GM18867 (cell line): ENCODE results near the gene KCNJ18.
"Not testable (repeated sequence)": the region's sequence is repeated elsewhere in the genome, so short reads cannot be mapped to it uniquely, and the experiment has no call there.

Experiments
- ATAC-seq: cut with Tn5 transposase; IDR thresholded peaks from one replicate; pipeline ENCODE4 v1.9.1; 2021; ENCODE audit warnings: mild to moderate bottlenecking, moderate library complexity; ENCODE audit not compliant: unreplicated experiment

The KCNJ18 gene

GRCh38 chr17:21720566-21720965 is 28.2 kb downstream of the KCNJ18 start:
- not testable (repeated sequence) for ATAC-seq

GRCh38 chr17:21722268-21722667 is 29.9 kb downstream of the KCNJ18 start:
- not testable (repeated sequence) for ATAC-seq

DNA sequence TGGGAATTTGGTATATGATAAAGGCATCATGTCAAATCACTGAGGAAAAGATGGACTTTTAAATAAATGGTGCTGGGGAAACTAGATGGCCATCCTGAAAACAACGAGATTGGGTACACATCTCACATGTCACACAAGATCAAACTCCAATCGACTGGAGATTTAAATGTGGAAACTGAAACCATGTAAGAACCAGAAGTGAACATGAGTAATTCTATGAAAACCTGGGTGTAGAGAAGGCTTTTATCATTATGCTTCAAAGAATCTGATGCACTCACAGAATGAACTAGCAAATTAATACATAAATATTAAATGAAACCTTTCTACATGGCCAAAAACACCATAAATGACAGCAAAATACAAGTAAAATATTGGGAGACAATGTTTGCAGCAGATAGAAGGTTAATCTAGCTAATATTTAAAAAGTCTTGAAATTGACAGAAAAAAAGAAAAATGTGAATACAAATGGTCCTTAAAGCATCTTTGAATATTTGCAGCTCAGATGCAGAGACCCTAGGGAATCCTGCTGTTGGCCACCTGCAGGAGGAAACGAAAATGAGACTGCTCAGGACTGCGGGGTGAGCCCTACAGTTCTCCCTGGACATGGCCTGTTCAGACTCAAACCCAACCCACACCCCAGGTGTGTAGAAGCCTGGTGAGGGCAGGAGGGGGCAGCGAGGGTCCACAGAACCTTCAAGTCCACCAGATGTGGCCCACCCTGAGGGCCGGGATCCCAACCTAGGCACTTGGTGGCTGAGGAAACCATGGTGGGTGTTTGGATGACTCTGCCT is 32.1 kb downstream of the KCNJ18 start:
- ATAC-seq = not testable (repeated sequence)

GRCh38 chr17:21731076-21731475 is 38.8 kb downstream of the KCNJ18 start:
- not testable (repeated sequence) for ATAC-seq

DNA sequence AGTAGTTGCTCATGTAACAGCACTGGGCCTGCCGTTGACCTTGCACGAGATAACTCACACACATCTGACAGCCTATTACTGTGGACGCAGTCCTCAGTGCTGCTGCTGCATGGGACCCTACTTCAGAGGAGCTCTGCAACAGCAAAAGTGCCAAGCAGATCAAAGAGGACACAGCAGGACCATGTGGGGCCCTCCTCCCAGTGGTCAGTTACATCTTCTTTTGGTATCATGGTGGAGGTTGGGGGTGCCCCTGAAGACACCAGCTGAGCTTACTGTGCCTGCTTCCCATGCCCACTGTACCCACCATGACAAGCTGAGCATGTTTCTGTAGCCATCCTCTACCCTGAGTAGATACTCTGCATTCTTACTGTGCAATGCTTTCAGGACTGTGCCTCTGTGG is 41.6 kb downstream of the KCNJ18 start:
- ATAC-seq = not testable (repeated sequence)

DNA sequence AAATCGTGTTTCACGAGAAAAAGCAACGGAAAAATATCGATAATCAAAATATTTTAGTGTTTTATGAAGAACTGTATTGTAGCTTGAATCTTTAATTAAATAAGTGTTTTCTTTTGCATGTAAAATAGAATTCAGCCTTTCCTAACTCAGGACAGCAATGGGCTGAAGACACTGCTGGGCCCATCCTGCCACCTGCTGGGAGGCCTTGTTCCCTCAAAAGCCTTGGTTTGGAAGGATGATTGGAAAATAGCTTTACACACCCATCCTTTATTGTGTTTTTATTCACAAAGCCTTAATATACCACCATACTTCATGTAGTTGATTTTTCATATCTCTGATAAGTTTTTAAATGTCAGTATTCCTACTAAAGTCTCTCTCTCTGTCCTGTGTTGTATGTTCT is 43.5 kb downstream of the KCNJ18 start:
- not testable (repeated sequence) for ATAC-seq

DNA sequence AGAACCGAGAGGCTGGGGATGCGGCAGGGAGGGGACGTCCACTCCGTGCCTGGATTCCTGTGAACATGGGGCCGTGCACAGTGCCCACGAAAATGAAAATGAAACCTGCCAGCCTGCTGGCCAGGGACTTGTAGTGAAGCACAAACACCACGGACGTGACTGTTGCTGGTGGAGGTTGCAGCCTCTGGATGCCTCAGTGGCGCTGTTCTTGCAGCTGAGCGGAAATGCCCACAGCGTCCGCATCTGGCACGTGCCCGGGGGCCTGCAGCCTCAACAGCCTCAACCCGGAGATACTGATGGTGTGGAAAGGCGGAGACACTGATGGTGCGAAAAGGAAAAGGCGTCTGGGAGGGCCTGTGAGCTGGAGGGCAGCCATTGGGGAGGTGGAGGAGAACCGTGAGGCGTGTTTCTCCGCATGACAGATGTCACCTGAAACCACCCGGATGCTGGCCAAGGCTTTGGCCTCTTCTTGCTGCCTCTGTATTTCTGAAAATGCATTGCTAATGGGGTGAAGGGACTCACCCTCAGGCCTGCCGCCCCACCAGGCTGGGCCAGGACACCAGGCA is 44.8 kb downstream of the KCNJ18 start:
- not testable (repeated sequence) for ATAC-seq

DNA sequence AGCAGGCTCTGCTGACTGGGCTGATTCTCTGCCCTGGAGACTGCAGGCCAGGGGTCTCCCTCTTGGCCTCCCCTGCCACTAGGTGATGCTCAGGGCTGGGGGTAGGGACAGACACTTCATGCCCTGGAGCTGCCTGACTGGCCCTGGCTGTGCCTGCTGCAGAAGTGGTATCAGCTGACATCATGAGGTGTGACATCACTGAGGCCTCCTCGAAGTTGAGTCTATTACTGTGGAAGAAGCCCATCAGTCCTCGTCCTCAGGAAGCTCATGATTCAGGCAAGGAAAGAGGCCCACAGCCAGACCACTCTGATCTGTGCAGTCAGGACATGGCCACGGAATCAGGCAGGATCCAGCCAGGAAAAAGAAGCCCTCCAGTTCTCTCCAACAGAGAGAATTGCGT is 45.9 kb downstream of the KCNJ18 start:
- not testable (repeated sequence) for ATAC-seq

DNA sequence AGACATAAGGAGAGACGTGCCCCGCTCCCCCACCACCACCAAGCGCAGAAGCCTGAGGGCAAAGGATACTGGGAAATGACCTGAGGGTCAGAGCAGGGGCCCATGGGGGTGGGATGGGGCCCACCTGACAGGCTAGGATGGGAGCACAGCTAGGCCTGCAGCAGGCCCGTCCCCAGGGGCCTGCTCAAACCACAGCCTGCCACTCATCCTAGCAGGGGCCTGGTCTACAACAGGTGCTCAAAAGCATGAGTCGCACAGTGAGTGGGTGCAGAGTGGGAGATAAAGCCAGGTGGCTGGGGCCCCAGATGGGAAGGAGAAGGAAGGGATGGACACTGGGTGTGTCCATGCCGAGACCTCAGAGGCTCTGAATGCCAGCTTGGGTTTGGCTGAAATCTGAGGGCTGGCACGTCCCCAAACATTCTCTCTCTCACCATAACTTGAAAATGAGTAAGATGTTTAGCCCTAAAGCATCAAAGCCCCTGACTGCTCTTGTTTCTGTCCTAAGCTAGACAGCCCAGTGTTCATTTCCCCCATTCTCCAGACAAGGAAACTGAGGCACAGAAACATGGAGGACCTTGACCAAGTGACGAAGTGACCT is 46.7 kb downstream of the KCNJ18 start:
- ATAC-seq = peak; percentile 64

- ATAC-seq = peak; percentile 73
These were observed 47.2 kb downstream of the KCNJ18 start for GRCh38 chr17:21739485-21739884.

- ATAC-seq = not testable (repeated sequence)
These were observed 48.5 kb downstream of the KCNJ18 start for GRCh38 chr17:21740836-21741235.

GRCh38 chr17:21741520-21741919 is 49.2 kb downstream of the KCNJ18 start:
- not testable (repeated sequence) for ATAC-seq

GRCh38 chr17:21742326-21742725 is 50.0 kb downstream of the KCNJ18 start:
- no peak for ATAC-seq

DNA sequence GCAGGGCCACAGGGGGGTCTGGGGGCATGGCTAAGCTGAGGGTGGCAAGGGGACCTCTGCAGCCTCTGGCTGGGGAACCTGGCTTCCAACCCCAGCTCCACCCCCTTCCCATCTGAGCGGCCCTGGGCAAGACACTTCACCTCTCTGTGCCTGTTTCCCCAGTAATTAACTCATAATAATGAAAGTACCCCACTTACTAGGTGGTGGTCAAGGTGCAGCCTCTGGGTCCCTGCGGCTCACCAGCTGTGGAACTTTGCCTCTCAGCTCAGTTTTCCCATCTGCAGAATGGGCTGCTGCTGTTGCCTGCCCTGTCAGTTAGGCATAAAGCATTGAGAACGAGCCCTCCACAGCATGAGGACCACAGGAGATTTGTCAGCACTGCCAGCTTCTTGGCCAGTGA is 51.8 kb downstream of the KCNJ18 start:
- ATAC-seq = not testable (repeated sequence)

- not testable (repeated sequence) for ATAC-seq
These were observed 52.3 kb downstream of the KCNJ18 start for GRCh38 chr17:21744621-21745020.

DNA sequence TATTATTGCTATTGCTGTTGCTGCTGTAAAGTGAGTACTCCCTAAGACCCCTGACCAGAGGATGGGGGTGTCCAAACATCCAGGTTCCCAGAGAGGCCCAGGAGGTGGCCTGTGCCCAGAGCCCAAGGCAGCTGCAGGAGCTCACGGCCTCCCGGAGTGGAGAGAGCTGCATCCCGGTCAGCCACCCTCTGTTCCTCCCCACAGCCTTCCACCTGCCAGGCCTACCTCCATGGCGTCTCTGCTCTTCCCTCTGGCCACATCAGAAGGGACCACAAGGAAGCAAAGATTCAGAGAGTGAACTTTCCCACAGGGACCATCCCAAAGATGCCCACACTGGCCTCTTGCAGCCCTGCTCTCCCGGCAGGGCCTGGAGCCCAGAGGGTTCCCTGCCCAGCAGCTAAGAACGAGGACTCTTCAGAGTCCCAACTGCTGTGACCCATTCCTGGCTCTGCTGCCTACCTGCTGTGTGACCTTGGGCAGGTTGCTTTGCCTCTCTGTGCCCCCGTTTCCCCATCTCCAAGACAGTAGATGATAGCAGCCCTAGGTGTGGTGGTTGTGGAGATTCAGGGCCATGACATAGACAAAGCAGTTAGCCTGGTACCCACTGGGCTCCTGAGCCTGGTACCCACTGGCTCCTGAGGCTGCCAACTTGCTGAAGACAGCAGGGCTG is 53.2 kb downstream of the KCNJ18 start:
- ATAC-seq = not testable (repeated sequence)

DNA sequence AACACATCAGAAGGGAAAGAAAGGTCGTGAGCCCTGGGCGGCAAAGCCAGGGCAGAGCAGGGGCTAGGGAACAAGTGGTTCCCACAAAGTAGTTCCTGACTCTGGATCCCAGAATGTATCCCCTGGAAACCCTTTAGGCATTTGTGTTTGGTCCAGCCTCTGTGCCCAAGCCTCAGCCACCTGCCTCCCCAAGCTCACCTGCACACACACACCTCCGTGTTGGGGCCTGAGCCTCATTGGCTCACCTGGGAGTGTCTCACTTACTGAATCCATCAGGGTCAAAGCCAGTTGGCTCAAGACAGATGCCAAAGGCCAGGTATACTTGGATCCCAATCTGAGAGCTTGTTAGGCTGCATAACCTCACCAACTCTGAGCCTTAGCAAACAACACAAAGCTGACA is 54.1 kb downstream of the KCNJ18 start:
- ATAC-seq = not testable (repeated sequence)

DNA sequence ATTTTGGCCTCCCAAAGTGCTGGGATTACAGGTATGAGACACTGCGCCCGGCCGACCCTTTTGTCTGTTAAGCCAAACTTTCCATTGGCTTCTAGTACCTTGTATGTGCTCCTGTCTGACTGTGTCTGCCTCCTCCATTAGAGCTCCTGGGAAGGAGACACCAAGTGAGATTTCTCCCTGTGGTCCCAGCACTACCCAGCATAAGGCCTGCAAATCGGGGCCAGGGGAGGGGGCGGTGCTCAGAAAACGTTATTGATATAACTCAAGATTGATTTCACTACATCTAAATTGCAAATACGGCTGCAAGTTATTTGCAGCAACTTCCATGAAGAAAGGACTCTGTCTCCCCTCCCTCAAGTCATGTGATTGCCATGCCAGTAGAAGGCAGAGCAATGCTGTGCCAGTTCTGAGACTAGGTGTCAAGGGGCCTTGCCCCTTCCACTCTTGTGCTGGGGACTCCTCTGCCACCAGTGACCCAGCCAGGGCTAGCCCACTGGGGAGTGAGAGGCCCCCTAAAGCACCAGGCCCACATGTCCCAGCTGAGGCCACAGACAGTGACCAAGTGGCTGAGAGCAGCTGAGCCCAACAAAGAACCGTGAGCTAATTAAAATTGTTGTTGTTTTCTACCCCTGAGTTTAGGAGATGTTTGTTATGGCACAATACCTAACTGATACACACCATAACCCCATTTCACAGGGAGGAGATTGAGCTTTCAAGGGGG is 55.0 kb downstream of the KCNJ18 start:
- not testable (repeated sequence) for ATAC-seq

GRCh38 chr17:21748686-21749085 is 56.4 kb downstream of the KCNJ18 start:
- ATAC-seq = not testable (repeated sequence)

- ATAC-seq = not testable (repeated sequence)
These were observed 57.6 kb downstream of the KCNJ18 start for GRCh38 chr17:21749696-21750531.
